ENCODE data around the gene GALT.
A peak's percentile ranks its signal among the peaks of the same experiment; 100 is the strongest.

GRCh38 chr9:34651876-34652601 lies 5.6 kb downstream of the GALT start, which contains the start of gene IL11RA:
- TF ChIP-seq CTCF (IDR thresholded peaks at IDR 0.05) (no peak), POLR2A (IDR thresholded peaks at IDR 0.05) (peak in 1 of 2 donors; percentile 44), EP300 (IDR thresholded peaks at IDR 0.05) (peak in 1 of 2 donors; percentile 77)
